Sigmoid colon (tissue), 4 donors: ENCODE results near the gene EP300.

Experiments
- EP300 ChIP-seq, 4 donors: sonication (generic); formaldehyde crosslinking; IDR thresholded peaks; one replicate each; pipeline ENCODE4 v1.6.1; 2017; ENCODE audit warnings: antibody characterized with exemption in 4 of 4
- TF ChIP-seq, protein P1 (sequence below), 4 experiments: fragments of 450-650 bp in 3 of 4; fragments of 200-600 bp in 1 of 4; IDR thresholded peaks; one replicate each; pipeline ENCODE4 v1.5.1; 2016 to 2019; ENCODE audit warnings: antibody characterized with exemption in 4 of 4, mild to moderate bottlenecking in 3 of 4, moderate library complexity in 2 of 4

DNA sequence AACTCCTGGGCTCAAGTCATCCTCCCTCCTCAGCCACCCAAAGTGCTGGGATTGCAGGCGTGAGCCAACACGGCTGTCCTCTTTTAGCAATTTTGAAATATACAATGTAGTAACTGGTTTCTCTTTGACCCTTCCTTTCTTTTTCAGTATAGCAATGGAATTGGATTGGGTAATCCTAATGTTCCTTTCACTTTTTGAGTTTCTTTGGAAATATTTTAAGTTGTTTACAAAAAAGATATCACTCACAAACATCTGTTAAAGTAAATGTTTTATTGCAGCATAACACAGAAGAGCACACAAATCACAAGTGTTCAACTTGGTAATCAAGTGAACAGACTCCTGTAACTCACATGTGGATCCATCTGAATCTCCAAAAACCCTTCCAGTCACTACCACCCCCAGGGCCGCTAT, 44.6 kb upstream of the EP300 start:
- TF ChIP-seq, protein P1, sequence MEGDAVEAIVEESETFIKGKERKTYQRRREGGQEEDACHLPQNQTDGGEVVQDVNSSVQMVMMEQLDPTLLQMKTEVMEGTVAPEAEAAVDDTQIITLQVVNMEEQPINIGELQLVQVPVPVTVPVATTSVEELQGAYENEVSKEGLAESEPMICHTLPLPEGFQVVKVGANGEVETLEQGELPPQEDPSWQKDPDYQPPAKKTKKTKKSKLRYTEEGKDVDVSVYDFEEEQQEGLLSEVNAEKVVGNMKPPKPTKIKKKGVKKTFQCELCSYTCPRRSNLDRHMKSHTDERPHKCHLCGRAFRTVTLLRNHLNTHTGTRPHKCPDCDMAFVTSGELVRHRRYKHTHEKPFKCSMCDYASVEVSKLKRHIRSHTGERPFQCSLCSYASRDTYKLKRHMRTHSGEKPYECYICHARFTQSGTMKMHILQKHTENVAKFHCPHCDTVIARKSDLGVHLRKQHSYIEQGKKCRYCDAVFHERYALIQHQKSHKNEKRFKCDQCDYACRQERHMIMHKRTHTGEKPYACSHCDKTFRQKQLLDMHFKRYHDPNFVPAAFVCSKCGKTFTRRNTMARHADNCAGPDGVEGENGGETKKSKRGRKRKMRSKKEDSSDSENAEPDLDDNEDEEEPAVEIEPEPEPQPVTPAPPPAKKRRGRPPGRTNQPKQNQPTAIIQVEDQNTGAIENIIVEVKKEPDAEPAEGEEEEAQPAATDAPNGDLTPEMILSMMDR (IDR thresholded peaks at IDR 0.05): no peak
- no peak for TF ChIP-seq EP300 (IDR thresholded peaks at IDR 0.05)
